Measurements from ENCODE around the gene FUCA1. TPM values are rescaled to one million over a fixed set of nuclear protein-coding genes. Genes with fewer than 3 reads are reported as not detected.

FUCA1 gene
- total RNA-seq, 2 donors from 2014 or later = 21.3 to 27.0 TPM

DNA sequence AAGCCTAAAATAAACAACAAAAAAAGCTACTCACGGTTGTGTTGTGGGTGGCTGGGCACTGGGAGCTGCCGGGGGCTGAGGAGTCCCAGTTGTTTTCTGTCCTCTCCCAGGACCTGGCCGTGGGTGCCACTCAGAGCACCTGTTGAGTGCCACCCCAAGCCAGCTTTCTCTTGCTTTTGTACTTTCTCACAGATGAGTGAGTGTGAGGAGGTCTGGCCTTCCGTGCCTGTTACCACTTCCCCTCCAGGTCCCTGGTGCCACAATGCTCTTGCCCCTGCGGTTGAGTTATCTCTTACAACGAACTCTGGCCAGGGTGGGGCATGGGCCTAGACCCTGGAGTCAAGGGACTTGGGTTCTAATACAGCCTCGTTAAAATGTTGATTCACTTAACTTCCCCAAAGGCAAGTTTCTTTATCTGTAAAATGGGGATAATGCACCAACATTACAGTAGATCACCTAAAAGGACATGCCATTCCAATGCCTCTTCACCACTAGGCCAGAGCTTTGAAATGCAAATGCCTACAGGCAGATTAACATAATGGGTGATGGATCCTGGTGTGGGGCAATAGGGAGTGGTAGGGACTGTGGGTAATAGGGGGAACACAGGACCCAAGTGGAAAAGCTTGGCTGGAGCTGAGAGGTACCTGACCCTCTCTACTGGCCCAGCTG is 45.3 kb upstream of the FUCA1 start, which contains the start of gene CNR2:
CNR2 (minus strand) TSS at position 151 of the 669 bp plus-strand sequence. CDS start 37,745 bp downstream, outside the sequence.
- Histone ChIP-seq H3K27ac (no peak within 1 kb of the TSS), H3K4me3 (no peak within 1 kb of the TSS), H3K27me3 (no peaks in the 10 kb centered on the region), H3K4me1 (no peaks in the 10 kb centered on the region), H3K9me3 (no peaks in the 10 kb centered on the region), H3K36me3 (replicated peaks in 1 of 2; ENCODE audit: insufficient read depth in 1 of 2, low read depth in 2 of 2) (no peaks in the 10 kb centered on the region)
- intact Hi-C loops (cut with DNase I) = no loop called here
- ATAC-seq (no peak), DNase-seq (no peak)
- TF ChIP-seq POLR2A (IDR thresholded peaks at IDR 0.05) (no peak), CTCF (IDR thresholded peaks at IDR 0.05) (no peak)
- 54 to 56% methylated on average over 7 of the region's 7 CpGs for WGBS, 2 donors

DNA sequence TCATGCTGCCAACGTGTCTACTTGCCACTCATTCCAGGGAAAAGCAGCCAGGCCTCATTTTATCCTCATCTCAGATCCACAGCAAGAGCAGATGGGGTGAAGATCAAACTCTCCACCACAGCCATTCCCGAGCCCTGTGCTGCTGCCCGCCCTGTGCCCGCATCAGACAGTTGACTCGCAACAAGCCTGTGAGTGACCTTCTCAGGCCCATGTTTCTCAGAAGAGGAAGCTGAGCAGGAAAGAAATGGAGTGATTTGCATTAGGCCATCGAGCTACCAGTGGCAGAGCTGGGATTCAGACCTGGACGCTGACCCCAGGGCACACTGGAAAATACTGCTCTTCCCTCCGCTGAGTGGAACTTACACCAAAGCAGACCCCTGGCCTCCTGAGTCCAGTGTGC is 43.8 kb upstream of the FUCA1 start:
- WGBS, 2 donors = 81 to 83% methylated on average over 4 to 8 of the region's 8 CpGs
- TF ChIP-seq POLR2A (IDR thresholded peaks at IDR 0.05) = no peak
- TF ChIP-seq CTCF (IDR thresholded peaks at IDR 0.05) = no peak
- H3K4me1 ChIP-seq = no peaks in the 10 kb centered on the region
- H3K4me3 ChIP-seq = no peak overlapping the region
- no peaks in the 10 kb centered on the region for H3K9me3 ChIP-seq
- no peak for DNase-seq
- H3K27me3 ChIP-seq = no peaks in the 10 kb centered on the region
- intact Hi-C loops (cut with DNase I) = no loop called here
- no peaks in the 10 kb centered on the region for H3K36me3 ChIP-seq (replicated peaks in 1 of 2; ENCODE audit: insufficient read depth in 1 of 2, low read depth in 2 of 2)
- H3K27ac ChIP-seq = no peak overlapping the region
- ATAC-seq = no peak

GRCh38 chr1:23910553-23911246 is 42.6 kb upstream of the FUCA1 start:
- no peak overlapping the region for H3K4me3 ChIP-seq
- H3K27ac ChIP-seq = no peak overlapping the region
- H3K9me3 ChIP-seq = no peaks in the 10 kb centered on the region
- no peaks in the 10 kb centered on the region for H3K27me3 ChIP-seq
- ATAC-seq = no peak
- no peaks in the 10 kb centered on the region for H3K36me3 ChIP-seq (replicated peaks in 1 of 2; ENCODE audit: insufficient read depth in 1 of 2, low read depth in 2 of 2)
- TF ChIP-seq POLR2A (IDR thresholded peaks at IDR 0.05) (no peak), CTCF (IDR thresholded peaks at IDR 0.05) (no peak)
- H3K4me1 ChIP-seq = no peaks in the 10 kb centered on the region
- no peak for DNase-seq
- WGBS, 2 donors = 68 to 78% methylated on average over 9 to 11 of the region's 11 CpGs
- intact Hi-C loops (cut with DNase I) = no loop called here

- intact Hi-C loops (cut with DNase I) = no loop called here
- Histone ChIP-seq H3K4me1 (no peaks in the 10 kb centered on the region), H3K9me3 (no peaks in the 10 kb centered on the region), H3K36me3 (replicated peaks in 1 of 2; ENCODE audit: insufficient read depth in 1 of 2, low read depth in 2 of 2) (no peaks in the 10 kb centered on the region), H3K4me3 (no peak overlapping the region), H3K27ac (no peak overlapping the region), H3K27me3 (no peaks in the 10 kb centered on the region)
- 91 to 93% methylated on average over 8 of the region's 8 CpGs for WGBS, 2 donors
- ATAC-seq = no peak
- TF ChIP-seq POLR2A (IDR thresholded peaks at IDR 0.05) (no peak), CTCF (IDR thresholded peaks at IDR 0.05) (no peak)
- no peak for DNase-seq
Measured at GRCh38 chr1:23910144-23910543, 42.1 kb upstream of the FUCA1 start.
